GM12872 (cell line): ENCODE measurements around the gene ERC1.

Source experiments
- TF ChIP-seq, protein P1 (sequence below): IDR thresholded peaks from 3 replicates; pipeline ENCODE4 v1.5.1; 2011; ENCODE audit warnings: low read depth, mild to moderate bottlenecking, low read length, moderate library complexity; ENCODE audit not compliant: insufficient read depth

Gene ERC1

DNA sequence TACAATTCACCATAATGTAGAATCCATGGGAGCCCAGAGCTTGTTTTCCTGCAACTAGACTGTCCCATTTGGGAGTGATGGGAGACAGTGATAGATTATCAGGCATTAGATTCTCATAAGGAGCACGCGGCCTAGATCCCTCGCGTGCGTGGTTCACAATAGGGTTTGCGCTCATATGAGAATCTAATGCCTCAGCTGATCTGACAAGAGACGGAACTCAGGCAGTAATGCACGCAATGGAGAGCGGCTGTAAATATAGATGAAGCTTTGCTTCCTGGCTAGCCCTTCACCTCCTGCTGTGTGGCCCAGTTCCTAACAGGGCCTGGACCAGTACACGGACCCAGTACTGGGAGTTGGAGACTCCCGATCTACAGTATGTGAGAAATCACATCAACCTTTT is 476.7 kb downstream of the ERC1 start:
- TF ChIP-seq, protein P1, sequence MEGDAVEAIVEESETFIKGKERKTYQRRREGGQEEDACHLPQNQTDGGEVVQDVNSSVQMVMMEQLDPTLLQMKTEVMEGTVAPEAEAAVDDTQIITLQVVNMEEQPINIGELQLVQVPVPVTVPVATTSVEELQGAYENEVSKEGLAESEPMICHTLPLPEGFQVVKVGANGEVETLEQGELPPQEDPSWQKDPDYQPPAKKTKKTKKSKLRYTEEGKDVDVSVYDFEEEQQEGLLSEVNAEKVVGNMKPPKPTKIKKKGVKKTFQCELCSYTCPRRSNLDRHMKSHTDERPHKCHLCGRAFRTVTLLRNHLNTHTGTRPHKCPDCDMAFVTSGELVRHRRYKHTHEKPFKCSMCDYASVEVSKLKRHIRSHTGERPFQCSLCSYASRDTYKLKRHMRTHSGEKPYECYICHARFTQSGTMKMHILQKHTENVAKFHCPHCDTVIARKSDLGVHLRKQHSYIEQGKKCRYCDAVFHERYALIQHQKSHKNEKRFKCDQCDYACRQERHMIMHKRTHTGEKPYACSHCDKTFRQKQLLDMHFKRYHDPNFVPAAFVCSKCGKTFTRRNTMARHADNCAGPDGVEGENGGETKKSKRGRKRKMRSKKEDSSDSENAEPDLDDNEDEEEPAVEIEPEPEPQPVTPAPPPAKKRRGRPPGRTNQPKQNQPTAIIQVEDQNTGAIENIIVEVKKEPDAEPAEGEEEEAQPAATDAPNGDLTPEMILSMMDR, result no peak

DNA sequence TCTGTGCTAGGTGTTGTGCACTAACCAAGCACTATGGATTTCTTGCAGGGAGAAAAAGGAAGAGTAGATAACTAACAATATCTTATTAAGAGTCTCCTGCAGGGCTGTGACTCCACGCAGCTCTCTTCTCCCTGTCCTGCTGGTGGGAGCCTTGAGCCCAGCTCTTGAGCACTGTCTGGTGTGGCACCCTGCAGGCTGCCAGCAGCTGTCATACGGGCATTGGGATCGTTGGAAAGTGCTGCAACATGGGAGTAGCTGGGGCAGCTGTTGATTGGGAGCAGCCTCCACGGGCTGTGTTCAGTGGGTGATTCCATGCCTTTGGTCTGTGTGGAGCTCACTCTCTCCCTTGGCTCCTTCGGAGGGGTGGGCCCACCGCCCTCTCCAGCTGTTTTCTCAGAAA is 478.0 kb downstream of the ERC1 start:
- TF ChIP-seq, protein P1, result no peak

DNA sequence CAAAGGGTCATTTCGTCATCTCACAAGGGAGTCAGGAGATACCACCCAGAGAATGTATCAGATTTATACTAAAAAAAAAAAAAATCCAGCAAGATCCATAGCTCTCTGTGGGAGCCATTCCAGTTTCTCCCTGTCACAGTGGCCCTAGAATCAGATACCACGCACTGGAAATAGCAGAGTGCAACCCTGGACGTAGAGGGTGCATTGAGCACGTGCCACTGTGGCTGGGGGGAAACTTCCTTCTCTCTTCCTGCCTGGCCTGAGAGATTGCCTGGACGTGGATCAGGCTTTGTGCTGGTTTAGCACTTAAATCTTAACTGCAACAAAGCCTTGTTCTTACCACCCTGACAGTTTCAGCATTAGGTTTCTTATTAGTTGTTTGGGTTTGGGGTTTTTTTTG is 479.0 kb downstream of the ERC1 start:
- TF ChIP-seq, protein P1, result no peak

DNA sequence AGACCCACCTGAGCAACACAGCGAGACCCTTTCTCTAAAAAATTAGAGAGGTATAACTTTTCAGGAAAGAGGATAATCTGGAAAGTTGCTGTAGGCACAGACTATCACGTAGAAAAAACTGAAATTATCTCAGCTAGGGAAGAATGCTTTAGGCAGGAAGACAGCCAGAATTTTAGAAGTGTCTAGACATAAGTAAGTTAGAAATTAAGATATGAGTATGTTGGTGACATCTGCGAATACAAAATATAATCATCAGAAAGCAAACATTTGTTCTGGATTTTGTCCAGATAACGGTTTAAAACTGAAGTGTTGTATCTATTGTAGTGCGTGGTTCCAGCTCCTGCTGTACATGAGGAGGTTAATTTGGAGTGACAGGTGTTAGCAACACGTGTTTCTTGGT is 480.2 kb downstream of the ERC1 start:
- TF ChIP-seq, protein P1, result no peak

DNA sequence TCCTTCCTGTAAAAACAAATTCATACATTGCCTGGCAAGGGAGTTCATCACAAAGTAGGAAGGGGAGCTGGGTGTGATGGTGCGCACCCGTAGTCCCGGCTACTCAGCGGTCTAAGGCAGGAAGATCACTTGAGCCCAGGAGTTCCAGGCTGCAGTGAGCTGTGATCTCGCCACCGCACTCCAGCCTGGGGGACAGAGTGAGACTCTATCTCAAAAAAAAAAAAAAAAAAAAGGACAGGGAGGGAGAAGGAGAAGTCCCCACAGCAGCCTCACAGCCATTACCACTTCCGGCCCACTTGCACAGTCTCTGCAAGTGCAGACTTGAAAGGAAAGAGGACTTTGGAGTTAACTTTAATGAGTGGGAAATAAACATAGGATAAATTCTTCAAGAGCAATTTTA is 482.4 kb downstream of the ERC1 start:
- TF ChIP-seq, protein P1, result no peak

DNA sequence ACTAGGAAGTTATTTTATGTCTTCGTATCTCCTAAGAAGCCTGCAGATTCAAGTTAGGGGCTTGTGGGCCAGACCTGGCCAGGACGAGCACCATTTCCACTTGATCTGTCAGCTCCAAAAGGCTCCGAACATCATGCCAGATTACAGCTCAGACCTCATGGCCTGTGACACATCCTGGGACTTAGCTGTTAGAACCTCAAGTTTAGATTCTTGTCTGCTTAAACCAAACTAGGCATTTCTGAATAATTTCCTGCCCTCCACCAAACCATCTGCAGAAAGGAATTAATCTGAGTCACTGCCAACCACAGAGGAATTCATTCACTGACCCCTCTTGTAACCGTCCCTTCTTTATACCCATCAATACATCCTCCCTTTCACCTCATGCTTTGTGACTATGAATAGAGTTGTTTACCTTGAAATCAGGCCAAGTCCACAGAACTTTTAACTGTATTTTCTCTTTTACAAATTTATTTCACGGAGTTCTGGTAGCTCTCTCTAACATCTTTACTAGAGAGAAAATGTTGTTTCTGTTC is 483.1 kb downstream of the ERC1 start:
- TF ChIP-seq, protein P1, result no peak

DNA sequence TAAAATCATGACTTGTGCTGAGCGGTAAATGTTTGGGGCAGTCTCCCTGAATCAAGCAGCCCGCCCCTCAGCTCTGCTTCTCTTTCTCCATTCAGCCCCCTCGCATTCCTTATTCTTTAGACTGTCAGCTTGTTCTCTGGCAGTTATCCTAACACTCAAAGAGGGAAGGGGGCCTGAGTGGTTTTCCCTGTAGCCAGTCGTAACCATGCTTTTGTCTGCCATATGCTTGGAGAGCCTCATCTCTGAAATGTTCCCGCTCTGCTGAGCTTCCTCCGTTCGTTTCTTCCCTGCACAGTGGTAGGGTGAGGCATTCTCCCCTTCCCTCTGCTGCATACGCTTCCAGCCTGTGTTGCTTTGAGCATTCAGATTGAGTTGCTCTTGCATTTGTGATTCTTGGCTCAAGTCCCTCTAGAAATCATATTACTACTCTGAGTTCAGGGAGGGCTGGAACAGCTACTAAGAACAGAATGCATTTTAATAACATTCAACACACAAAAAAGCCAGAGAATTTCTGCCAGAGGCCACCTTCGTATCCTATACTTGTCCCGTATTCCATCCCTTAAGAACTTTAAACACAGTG is 483.6 kb downstream of the ERC1 start:
- TF ChIP-seq, protein P1, result no peak
